Choroid plexus epithelial cell (primary cell): ENCODE results near the gene EIF3B.
"Not testable (repeated sequence)": the region's sequence is repeated elsewhere in the genome, so short reads cannot be mapped to it uniquely, and the experiment has no call there.

Experiments
- DNase-seq: peaks from one replicate; pipeline ENCODE4 v3.0.0-alpha.2; 2010; ENCODE audit warnings: low read depth
- H3K4me3 ChIP-seq: 2 replicates; pipeline ENCODE4 v1.5.1; 2011; ENCODE audit warnings: low read depth, mild to moderate bottlenecking, control low read depth, low read length, moderate library complexity
- CTCF ChIP-seq: conservative IDR thresholded peaks from 2 replicates; pipeline ENCODE4 v1.5.1; 2011; ENCODE audit warnings: low read depth, mild to moderate bottlenecking, control low read depth, inconsistent platforms, low read length, moderate library complexity

Gene EIF3B

GRCh38 chr7:2314209-2314955 lies 40.2 kb upstream of the EIF3B start, which contains the start of gene SNX8:
Gene SNX8, minus strand, starts transcription at chr7:2314441. Its CDS starts 20 bp downstream, at chr7:2314421.
- no peak for TF ChIP-seq CTCF
- DNase-seq = peak; percentile 89
- H3K4me3 ChIP-seq = peak within 1 kb of the TSS; percentile 95

- not testable (repeated sequence) for H3K4me3 ChIP-seq
These were observed 39.6 kb upstream of the EIF3B start for GRCh38 chr7:2314956-2315530.

GRCh38 chr7:2315787-2316186 lies 38.8 kb upstream of the EIF3B start:
- no peak for TF ChIP-seq CTCF
- DNase-seq = no peak

More at GRCh38 chr7:2314956-2315530, 39.6 kb upstream of the EIF3B start:
- not testable (repeated sequence) for DNase-seq

GRCh38 chr7:2316578-2316977 lies 38.0 kb upstream of the EIF3B start:
- no peak overlapping the region for H3K4me3 ChIP-seq
- TF ChIP-seq CTCF = no peak
- DNase-seq = no peak

More at GRCh38 chr7:2315787-2316186, 38.8 kb upstream of the EIF3B start:
- no peak overlapping the region for H3K4me3 ChIP-seq

- no peak for TF ChIP-seq CTCF
- DNase-seq = no peak
These were observed 36.9 kb upstream of the EIF3B start for GRCh38 chr7:2317556-2318293.

GRCh38 chr7:2321020-2321419 lies 33.6 kb upstream of the EIF3B start:
- DNase-seq = peak; percentile 53
- peak; percentile 54 for TF ChIP-seq CTCF
- H3K4me3 ChIP-seq = no peak overlapping the region

More at GRCh38 chr7:2317556-2318293, 36.9 kb upstream of the EIF3B start:
- no peak overlapping the region for H3K4me3 ChIP-seq

GRCh38 chr7:2325162-2325561 lies 29.5 kb upstream of the EIF3B start:
- TF ChIP-seq CTCF = no peak
- H3K4me3 ChIP-seq = no peak overlapping the region
- DNase-seq = no peak
